Stimulated activated memory B cell treated with anti-CD40 and anti-IgM and Interleukin-4, amounts not matched to agents 10 μg/mL and 1 μg/mL and 100 μg/mL, for 72 hours (primary cell): Measurements from ENCODE around the gene SGMS1.

Experiments
- ATAC-seq: fragments of 150-1000 bp; cut with Tn5 transposase; 2 replicates; pipeline ENCODE4 v1.10.0; 2021
- H3K27ac Mint-ChIP-seq: one replicate; pipeline ENCODE4 v1.8.0; 2022; ENCODE audit warnings: mild to moderate bottlenecking, mixed read lengths
- H3K27me3 Mint-ChIP-seq: one replicate; pipeline ENCODE4 v1.8.0; 2022; ENCODE audit warnings: mixed read lengths
- H3K36me3 Mint-ChIP-seq: one replicate; pipeline ENCODE4 v1.8.0; 2022; ENCODE audit warnings: mixed read lengths
- H3K4me1 Mint-ChIP-seq: one replicate; pipeline ENCODE4 v1.8.0; 2022; ENCODE audit warnings: mixed read lengths
- H3K4me3 Mint-ChIP-seq: one replicate; pipeline ENCODE4 v1.8.0; 2022; ENCODE audit warnings: mild to moderate bottlenecking, moderate library complexity, mixed read lengths
- H3K9me3 Mint-ChIP-seq: one replicate; pipeline ENCODE4 v1.8.0; 2022; ENCODE audit warnings: mixed read lengths

Gene SGMS1

DNA sequence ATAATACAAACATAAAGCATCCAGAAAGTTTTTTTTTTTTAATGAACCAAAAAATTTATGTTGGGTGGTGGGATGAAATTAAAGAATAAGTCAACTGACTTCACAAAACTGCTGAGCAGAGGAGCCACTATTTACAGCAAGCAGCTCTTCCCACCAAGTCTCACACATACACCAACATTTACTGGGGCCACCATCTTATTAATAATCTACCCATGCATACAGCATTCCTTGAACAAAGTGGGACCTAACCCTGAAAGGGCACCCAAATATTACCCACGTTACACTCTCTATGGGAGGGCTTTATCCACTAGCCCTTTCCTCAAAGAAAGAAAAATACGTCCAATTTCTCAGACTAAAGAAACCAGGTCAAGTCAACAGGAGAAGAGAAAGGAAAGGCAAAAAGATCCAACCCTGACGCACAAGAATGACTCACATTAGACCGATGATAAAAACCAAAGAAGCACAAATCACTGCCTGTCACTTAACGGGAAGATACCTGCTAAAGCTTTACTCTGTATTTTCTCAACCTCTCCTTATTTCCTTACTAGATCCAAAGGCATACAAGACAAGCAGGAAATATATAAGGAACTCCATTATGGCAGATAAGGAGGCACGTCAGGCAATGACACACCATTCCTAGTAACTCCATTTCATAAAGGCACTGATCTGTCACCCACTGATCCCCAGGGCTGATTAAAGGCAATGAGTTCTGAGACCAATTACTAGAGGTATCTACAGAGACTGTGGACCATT lies 230.6 kb downstream of the SGMS1 start:
- no peaks in the 10 kb centered on the region for H3K9me3 Mint-ChIP-seq
- no peaks in the 10 kb centered on the region for H3K27me3 Mint-ChIP-seq
- H3K4me1 Mint-ChIP-seq: peaks cover 29% of the 10 kb centered on the region

DNA sequence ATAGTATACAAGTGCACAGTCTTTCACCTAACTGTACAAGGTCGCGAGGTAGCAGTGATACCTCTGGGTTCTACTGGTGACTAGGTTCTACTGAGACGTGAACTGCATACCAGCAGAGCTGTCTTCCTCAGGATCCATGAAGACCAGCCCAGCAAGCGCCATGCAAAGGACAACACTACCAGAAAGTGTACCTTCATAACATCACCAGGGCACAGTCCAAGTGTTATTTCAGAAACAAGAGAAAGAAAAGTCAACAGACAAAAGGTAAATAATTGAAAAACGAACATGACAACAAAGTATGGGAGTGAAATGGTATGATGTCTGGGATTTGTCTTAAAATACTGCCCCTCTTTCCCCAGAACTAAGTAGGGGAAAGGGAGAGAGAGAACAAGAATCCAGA lies 231.3 kb downstream of the SGMS1 start:
- H3K9me3 Mint-ChIP-seq: no peaks in the 10 kb centered on the region
- no peak overlapping the region for H3K4me3 Mint-ChIP-seq
- H3K27ac Mint-ChIP-seq: no peak overlapping the region
- no peaks in the 10 kb centered on the region for H3K27me3 Mint-ChIP-seq
- no peak for ATAC-seq
- peaks cover 7% of the 10 kb centered on the region for H3K36me3 Mint-ChIP-seq
- H3K4me1 Mint-ChIP-seq: peaks cover 29% of the 10 kb centered on the region

More for the DNA sequence above, 230.6 kb downstream of the SGMS1 start:
- no peak overlapping the region for H3K4me3 Mint-ChIP-seq
- no peak for ATAC-seq
- H3K36me3 Mint-ChIP-seq: peaks cover 7% of the 10 kb centered on the region
- H3K27ac Mint-ChIP-seq: no peak overlapping the region

DNA sequence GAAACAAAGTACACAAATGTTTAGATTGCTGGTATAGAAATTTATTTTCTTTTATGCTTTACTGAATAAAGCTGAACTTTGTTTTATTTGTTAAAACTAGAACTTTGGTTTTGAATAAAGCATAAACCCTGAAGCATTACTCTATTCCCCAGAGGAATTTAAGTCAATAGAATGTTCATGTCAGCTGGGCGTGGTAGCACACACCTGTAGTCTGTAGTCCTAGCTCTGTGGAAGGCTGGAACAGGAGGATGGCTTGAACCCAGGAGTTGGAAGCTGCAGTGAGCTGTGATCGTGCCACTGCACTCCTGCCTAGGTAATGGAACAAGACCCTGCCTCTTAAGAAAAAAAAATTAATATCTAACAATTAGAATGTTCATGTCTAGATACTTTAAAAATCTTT lies 233.5 kb downstream of the SGMS1 start:
- peaks cover 26% of the 10 kb centered on the region for H3K4me1 Mint-ChIP-seq
- H3K9me3 Mint-ChIP-seq: no peaks in the 10 kb centered on the region
- no peaks in the 10 kb centered on the region for H3K27me3 Mint-ChIP-seq
- H3K4me3 Mint-ChIP-seq: no peak overlapping the region
- H3K27ac Mint-ChIP-seq: no peak overlapping the region
- peaks cover 7% of the 10 kb centered on the region for H3K36me3 Mint-ChIP-seq
- ATAC-seq: no peak

DNA sequence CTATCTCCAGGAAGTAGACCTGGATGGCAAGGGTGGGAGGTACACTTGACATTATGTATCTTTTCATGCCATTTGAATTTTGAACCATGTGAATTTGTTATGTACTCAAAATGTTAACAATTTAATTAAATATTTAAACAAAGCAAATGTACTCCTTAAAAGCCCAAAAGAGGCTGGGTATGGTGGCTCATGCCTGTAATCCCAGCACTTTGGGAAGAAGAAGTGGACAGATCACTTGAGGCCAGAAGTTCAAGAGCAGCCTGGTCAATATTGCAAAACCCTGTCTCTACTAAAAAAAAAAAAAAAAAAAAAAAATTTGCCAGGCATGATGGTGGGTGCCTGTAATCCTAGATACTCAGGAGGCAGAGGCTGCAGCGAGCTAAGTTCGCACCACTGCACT lies 235.6 kb downstream of the SGMS1 start:
- ATAC-seq: no peak
- H3K9me3 Mint-ChIP-seq: no peaks in the 10 kb centered on the region
- H3K4me3 Mint-ChIP-seq: no peak overlapping the region
- peak overlapping the region; percentile 39 for H3K27ac Mint-ChIP-seq
- no peaks in the 10 kb centered on the region for H3K27me3 Mint-ChIP-seq
- H3K4me1 Mint-ChIP-seq: peaks cover 35% of the 10 kb centered on the region
- H3K36me3 Mint-ChIP-seq: peaks cover 7% of the 10 kb centered on the region

DNA sequence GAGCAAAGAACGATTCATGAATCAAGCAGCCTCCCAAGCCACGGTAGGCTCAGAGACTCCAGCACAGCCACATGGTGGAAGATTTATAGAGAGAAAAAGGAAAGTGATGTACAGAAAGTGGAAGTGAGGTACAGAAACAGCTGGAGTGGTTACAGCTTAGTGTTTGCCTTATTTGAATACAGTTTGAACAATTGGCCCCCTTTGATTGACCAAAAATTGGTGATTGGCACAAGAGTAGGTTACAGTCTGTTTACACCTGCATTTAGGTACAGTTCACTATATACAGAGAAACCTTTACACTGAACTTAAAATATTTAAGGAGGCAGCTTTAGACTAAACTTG lies 236.1 kb downstream of the SGMS1 start:
- no peak overlapping the region for H3K4me3 Mint-ChIP-seq
- no peaks in the 10 kb centered on the region for H3K27me3 Mint-ChIP-seq
- H3K9me3 Mint-ChIP-seq: no peaks in the 10 kb centered on the region
- H3K36me3 Mint-ChIP-seq: peaks cover 6% of the 10 kb centered on the region
- ATAC-seq: no peak
- H3K4me1 Mint-ChIP-seq: peaks cover 33% of the 10 kb centered on the region
- H3K27ac Mint-ChIP-seq: peak overlapping the region; percentile 39

DNA sequence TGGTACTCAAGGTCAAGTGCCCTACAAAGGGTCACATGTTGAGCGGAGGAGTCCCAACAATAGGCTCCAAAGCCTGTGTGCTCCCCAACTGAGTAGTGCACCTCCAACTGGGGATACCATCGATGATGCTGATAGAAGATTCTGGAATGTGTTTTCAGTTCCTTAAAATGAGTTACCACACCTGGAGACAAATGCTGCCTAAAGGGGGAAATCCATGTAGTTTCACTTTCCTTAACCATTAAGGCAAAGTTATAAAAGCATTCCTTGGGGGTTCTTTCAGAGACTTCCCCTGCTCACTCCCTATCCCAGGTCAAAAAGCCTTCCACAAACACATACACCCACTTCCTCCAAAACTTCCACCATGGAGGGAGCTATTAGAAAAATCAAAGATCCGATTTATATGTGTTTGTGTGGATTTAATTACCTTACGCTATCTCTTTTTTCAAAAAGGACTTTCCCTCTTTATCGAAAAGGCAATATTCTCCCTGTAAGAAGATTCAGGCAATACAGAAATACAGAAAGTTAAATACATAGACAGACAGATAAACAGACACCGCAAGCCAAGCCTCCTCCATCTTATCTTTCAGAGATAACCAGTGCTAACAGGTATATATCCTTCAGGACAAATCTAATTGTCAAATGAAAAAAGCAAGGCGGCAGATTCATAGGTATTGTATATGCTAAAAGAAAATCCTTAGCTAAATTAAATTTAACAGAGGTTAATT lies 236.6 kb downstream of the SGMS1 start:
- peaks cover under 1% of the 10 kb centered on the region for H3K36me3 Mint-ChIP-seq
- peak overlapping the region; percentile 39 for H3K27ac Mint-ChIP-seq
- H3K27me3 Mint-ChIP-seq: no peaks in the 10 kb centered on the region
- ATAC-seq: no peak
- peaks cover 39% of the 10 kb centered on the region for H3K4me1 Mint-ChIP-seq
- no peaks in the 10 kb centered on the region for H3K9me3 Mint-ChIP-seq
- H3K4me3 Mint-ChIP-seq: no peak overlapping the region

DNA sequence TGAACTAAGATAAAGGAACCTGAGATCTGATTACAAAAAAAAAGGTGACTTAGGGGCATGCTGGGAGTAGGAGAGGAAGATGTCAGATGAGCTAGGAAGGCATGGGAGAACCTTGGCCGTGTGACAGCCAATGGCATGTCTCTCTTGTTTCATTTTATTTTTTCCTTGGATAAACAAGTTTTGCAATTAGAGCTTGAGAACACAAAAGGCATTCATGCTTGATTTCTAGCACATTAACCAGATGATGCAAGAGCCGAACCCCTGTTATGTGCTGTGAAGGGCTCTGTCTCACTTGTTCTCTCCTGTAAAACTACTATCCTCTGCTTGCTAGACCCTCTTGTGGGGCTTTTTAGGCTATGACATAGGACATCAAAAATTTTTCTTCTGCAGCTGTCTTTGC lies 238.1 kb downstream of the SGMS1 start:
- no peak overlapping the region for H3K4me3 Mint-ChIP-seq
- peaks cover 44% of the 10 kb centered on the region for H3K4me1 Mint-ChIP-seq
- H3K27me3 Mint-ChIP-seq: no peaks in the 10 kb centered on the region
- no peaks in the 10 kb centered on the region for H3K9me3 Mint-ChIP-seq
- H3K36me3 Mint-ChIP-seq: no peaks in the 10 kb centered on the region
- H3K27ac Mint-ChIP-seq: peak overlapping the region; percentile 28
- no peak for ATAC-seq

DNA sequence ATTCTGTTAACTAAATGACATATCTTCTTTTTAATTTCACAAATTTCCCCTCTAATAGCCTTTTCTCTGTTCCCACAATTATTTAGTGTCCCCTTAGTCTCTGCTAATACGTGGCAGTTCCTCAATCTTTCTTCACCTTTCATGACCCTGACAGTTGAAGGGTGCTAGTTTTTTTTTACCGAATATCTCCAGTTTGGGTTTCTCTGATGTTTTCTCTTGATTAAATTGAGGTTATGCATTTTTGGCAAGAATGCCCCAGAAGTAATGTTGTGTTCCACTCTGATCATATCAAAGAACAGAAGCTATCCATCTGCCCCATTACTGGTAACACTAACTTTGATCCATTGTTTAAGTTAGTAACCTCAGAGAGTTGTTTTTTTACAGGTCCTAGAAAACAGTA lies 238.9 kb downstream of the SGMS1 start:
- H3K9me3 Mint-ChIP-seq: no peaks in the 10 kb centered on the region
- no peaks in the 10 kb centered on the region for H3K36me3 Mint-ChIP-seq
- no peak for ATAC-seq
- no peaks in the 10 kb centered on the region for H3K27me3 Mint-ChIP-seq
- H3K27ac Mint-ChIP-seq: peak overlapping the region; percentile 28
- H3K4me1 Mint-ChIP-seq: peaks cover 52% of the 10 kb centered on the region
- no peak overlapping the region for H3K4me3 Mint-ChIP-seq

DNA sequence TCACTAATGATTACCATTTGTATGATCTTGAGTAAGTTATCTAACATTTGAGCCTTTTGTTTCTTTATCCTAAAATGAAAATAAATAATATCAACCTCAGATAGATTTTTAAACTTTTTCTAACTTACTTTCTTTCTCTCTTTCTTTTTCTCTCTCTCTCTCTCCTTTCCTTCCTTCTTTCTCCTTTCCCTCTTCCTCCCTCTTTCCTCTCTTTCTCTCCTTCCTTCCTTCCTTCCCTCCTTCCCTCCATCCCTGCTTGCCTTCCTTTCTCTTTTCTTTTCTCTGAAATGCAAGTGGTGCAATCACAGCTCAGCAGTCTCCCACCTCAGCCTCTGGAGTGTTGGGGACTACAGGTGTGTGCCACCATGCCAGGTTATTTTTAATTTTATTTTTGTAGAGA lies 239.5 kb downstream of the SGMS1 start:
- peak overlapping the region; percentile 28 for H3K27ac Mint-ChIP-seq
- H3K36me3 Mint-ChIP-seq: no peaks in the 10 kb centered on the region
- H3K27me3 Mint-ChIP-seq: no peaks in the 10 kb centered on the region
- H3K4me3 Mint-ChIP-seq: no peak overlapping the region
- H3K9me3 Mint-ChIP-seq: no peaks in the 10 kb centered on the region
- no peak for ATAC-seq
- peaks cover 55% of the 10 kb centered on the region for H3K4me1 Mint-ChIP-seq

DNA sequence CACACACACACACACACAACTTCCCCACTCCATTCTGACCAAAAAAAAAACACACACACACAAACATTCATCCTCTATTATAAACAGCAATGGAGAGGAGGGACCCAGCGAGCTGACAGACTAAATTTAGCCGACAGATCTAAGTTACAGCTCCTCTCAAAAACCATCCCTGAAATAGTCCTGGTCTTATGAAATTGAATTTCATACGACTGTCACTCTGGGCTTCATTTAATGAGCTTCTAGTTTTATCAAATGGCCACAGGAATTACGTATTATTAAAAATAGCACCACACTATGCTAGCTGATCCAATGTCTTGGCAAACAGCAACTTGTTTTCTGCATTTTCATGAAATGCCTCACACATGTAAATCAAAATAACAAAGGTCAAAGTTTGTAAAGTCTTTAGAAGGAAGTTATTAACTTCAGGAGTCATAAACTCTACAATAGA lies 241.2 kb downstream of the SGMS1 start:
- H3K4me3 Mint-ChIP-seq: no peak overlapping the region
- H3K4me1 Mint-ChIP-seq: peaks cover 50% of the 10 kb centered on the region
- no peak for ATAC-seq
- H3K27me3 Mint-ChIP-seq: no peaks in the 10 kb centered on the region
- H3K36me3 Mint-ChIP-seq: peaks cover 8% of the 10 kb centered on the region
- no peak overlapping the region for H3K27ac Mint-ChIP-seq
- peaks cover 2% of the 10 kb centered on the region for H3K9me3 Mint-ChIP-seq

DNA sequence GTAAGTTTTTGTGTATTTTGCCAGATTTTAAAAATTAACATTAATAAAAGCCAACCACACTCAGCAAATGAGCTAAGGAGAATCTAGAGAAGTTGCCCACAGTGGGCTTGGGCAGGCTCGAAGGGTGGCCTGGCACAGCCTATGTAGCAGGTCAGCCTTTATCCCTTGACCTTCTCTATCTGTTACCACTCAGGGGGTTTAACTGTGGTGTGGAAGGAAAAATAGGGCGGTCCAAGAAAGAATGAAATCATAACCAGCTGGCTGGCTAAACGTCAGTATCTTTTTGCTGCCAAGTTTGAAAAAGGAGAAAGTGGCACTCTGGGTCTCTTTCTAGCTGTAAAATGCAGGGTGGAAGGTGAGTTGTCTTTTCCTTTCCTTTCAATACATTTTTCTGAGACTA lies 242.1 kb downstream of the SGMS1 start:
- H3K4me3 Mint-ChIP-seq: no peak overlapping the region
- H3K36me3 Mint-ChIP-seq: peaks cover 17% of the 10 kb centered on the region
- no peaks in the 10 kb centered on the region for H3K27me3 Mint-ChIP-seq
- ATAC-seq: no peak
- H3K9me3 Mint-ChIP-seq: peaks cover 6% of the 10 kb centered on the region
- H3K4me1 Mint-ChIP-seq: peaks cover 42% of the 10 kb centered on the region
- no peak overlapping the region for H3K27ac Mint-ChIP-seq

DNA sequence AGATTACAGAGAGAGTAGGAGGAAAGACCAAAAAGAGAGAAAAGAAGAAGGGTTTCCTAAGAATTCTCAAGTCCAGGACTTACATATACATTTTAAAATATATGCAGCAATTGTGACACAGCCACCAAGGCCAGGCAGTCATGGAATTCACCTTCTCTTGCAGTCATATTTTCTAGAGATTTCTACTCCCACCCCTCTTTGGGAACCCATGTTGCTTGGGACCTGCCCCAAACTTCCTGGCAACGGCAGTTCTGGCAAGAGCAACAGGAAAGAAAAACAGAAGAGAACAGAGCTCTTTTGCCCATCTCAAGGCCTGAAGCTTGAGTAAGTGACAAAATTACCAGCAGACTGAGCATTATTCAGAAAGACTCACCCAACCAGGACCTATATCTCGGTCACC lies 244.1 kb downstream of the SGMS1 start:
- peaks cover 6% of the 10 kb centered on the region for H3K9me3 Mint-ChIP-seq
- peaks cover 21% of the 10 kb centered on the region for H3K36me3 Mint-ChIP-seq
- peaks cover 27% of the 10 kb centered on the region for H3K4me1 Mint-ChIP-seq
- H3K4me3 Mint-ChIP-seq: no peak overlapping the region
- no peaks in the 10 kb centered on the region for H3K27me3 Mint-ChIP-seq
- H3K27ac Mint-ChIP-seq: peak overlapping the region; percentile 36
- ATAC-seq: no peak

DNA sequence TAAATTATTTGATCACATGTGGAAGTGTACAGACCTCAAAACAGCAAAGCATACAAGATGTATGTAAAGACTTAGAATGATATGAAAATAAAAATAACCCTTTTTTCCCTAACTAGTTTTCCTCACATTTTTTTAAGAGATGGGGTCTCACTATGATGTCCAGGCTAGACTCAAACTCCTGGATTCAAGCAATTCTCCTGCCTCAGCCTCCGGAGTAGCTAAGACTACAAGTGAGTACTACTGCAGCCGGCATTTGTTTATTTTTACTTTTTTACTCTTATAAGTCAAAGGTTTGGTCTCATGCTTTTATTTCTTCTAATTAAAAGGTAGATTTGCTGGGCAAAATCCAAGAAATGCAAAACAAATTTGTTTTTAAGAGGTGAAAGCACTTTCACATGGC lies 248.0 kb downstream of the SGMS1 start:
- Mint-ChIP-seq H3K4me3 (no peak overlapping the region), H3K4me1 (peaks cover 12% of the 10 kb centered on the region), H3K27me3 (no peaks in the 10 kb centered on the region), H3K9me3 (peaks cover 6% of the 10 kb centered on the region), H3K36me3 (peaks cover 26% of the 10 kb centered on the region), H3K27ac (no peak overlapping the region)
- ATAC-seq: no peak

DNA sequence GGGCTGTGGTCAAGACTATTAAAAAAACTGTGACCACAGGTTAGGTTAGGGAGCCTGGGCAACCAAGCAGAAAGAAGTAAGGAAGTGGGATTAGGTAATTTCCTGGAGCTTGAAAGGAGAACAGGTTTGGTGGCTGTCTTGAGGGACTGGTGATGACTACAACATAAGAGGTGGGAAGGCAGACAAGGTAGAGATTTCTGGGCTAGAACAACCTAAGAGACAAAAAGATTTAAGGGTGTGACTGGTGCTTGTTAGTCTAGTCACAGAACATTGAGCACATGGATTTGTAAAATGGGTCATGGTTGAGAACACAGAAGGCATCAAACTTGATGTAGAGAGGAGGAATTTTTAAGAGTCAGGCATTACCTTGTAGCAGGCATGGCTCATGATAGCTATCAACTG lies 248.7 kb downstream of the SGMS1 start:
- Mint-ChIP-seq H3K4me3 (no peak overlapping the region), H3K36me3 (peaks cover 26% of the 10 kb centered on the region)

DNA sequence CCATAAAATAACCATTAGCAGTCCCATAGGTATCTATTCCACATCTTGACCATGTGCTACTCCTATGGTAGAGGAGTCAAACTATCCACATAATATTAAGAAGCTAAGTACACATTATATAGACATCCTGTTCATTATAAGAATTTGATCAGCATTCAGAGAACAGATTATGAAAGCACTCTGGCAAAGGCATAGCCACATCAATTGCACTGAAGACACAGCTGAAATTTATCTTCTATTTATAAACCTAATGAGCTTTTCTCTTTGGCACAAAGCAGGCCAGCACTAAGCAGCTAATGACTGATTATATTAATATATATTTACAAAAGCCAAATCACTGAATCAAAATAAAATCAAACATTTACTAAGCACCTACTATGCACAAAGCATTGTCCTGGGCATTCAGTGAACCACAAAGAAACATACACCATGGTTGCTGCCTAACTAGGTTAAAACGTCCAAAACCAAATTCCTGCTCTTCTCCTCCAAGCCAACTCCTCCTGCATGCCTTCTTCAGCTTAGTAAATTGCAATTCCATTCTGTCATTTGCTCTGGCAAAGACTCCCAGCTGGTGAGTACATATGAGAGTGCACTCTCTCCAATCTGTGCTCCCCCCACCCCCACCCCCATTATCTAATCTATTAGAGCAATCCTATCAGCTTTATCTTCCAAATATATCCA lies 249.8 kb downstream of the SGMS1 start:
- H3K27me3 Mint-ChIP-seq: no peaks in the 10 kb centered on the region
- peaks cover 26% of the 10 kb centered on the region for H3K36me3 Mint-ChIP-seq
- no peaks in the 10 kb centered on the region for H3K4me1 Mint-ChIP-seq
- no peak overlapping the region for H3K27ac Mint-ChIP-seq
- no peak overlapping the region for H3K4me3 Mint-ChIP-seq
- no peak for ATAC-seq
- peaks cover 6% of the 10 kb centered on the region for H3K9me3 Mint-ChIP-seq

More for the DNA sequence above, 248.7 kb downstream of the SGMS1 start:
- no peak overlapping the region for H3K27ac Mint-ChIP-seq
- no peak for ATAC-seq
- peaks cover 6% of the 10 kb centered on the region for H3K9me3 Mint-ChIP-seq
- H3K4me1 Mint-ChIP-seq: peaks cover 5% of the 10 kb centered on the region
- no peaks in the 10 kb centered on the region for H3K27me3 Mint-ChIP-seq
